Stimulated activated CD4-positive, alpha-beta T cell treated with anti-CD3 and anti-CD28 coated beads, Interleukin-12 subunit alpha, Interleukin-12 subunit beta, amount 100 ng/mL, for 48 hours (primary cell): ENCODE data around the gene OPCML.

Experiments used
- DNase-seq, 3 donors: peaks; one replicate each; pipeline ENCODE4 v3.0.0-alpha.2; 2020; ENCODE audit warnings: low read depth in 2 of 3, low spot score in 1 of 3

Gene OPCML

GRCh38 chr11:133531971-133532651 is at the start of gene OPCML:
Gene OPCML (minus strand): TSS chr11:133532501.
- no peak for DNase-seq

DNA sequence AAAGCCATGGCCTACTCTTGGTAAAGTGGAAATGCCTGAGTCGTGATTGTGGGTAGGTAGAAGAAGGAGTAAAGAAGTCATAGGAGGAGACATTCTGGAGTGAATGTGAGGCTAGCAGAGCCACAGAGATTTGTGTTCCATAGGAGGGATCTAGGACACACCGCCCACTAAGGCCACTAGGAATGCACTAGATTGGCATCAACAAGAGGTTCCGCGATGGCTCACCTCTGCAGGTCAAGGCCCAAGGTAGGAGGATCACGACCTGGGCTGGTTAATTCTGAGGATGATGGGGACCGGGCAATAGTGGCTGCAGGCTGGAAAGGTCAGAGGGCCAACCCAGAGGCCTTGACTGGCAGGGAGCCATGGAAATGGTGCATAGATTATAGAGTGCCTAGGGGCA is 48.8 kb upstream of the OPCML start:
- no peak for DNase-seq

DNA sequence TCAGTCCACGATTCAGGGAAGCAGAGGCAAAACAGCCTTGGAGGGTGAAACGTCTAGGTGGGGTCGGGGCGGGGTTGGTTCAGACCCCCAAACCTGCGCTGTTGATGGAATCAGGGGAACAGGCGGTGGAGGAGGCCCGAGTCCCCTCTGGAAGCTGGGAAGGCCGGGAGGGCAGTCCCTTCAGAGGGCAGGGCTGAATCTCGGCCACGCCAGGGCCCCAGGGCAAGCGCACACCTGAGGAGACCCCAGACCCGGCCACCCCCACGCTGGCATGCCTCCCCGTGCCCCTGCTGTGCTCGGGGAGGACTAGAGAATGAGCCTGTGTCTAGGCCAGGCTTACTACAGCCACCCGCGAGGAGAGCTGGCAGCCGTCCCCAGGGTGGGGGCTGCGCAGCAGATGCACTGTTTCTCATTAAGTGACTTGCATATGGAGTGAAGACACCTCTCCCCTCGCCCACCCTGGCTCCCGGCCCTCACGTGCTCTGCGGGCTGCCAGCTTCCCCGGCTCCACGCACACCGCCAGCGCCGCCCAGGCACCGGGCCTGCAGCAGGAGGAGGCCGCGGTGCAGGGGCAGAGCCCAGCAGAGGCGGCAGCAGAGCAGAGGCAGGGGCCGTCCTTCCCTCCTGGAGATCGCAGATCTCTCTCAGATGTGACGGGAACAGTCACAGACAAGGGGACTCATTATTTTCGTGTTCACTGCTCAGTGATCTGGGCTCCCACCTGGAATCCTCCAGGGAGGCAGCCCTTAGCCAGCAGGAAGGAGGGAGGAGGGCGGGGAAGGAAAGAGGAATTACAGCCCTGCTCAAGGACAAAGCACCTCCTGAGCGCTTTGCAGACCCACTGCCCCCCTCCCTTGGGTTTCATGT is 47.1 kb upstream of the OPCML start:
- no peak for DNase-seq

DNA sequence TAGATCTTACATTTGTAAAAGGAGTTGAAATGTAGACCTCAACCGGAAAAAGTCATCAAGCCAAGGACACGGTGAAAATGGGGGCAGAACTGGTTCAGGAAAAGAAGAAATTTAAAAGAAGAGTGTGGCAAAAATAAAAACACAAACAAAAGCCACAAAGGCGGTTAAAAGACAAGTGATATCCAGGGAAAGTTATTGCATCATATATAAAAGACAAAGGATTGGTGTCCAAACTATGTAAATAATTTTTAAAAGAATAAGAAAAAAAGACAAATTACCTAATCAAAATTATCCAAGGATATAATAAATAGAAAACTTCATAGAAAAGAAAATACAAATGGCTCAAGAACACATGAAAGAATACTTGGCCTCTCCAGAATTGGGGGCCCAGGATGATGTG is 45.1 kb upstream of the OPCML start:
- DNase-seq: no peak

DNA sequence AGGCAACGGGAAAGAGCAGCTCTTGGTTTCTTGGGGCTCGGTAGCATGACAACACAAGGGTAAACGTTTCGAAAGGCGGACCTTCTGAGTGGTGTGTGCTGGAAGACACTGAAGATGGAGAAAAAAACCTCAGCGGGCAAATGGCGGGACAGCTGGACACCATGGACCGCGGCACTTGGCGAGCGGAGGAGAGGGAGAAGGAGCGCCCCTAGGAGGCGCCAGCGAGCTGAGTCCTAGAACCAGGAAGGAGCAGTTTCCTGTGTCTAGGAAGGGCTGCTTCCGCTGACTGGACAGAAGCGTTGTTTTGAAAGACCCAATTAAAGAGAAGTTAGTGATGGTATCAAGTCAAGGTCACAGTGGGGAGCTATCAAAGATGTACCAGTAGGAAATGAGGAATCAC is 44.0 kb upstream of the OPCML start:
- DNase-seq: no peak

- DNase-seq: no peak
Measured at GRCh38 chr11:133573081-133573480, 40.8 kb upstream of the OPCML start.

DNA sequence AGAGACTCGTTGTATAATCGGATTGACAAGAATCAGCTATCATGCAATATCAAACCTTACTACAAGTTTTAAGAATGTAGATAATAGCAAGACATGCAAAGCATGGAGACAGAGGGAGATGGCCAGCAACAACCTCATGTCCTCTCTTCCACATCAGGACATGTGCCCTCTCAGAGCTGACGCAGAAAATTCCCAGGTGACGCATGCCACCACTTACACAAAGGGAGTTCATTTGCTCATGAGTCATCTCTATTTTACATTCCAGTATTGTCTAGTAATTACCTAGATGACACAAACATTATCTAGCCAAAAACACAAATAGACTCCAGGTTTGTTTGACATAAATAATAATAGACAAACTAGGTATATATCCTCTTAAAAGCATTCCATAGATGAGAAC is 38.1 kb upstream of the OPCML start:
- DNase-seq: no peak

- DNase-seq: no peak
Measured at GRCh38 chr11:133563505-133564025, 31.3 kb upstream of the OPCML start.

DNA sequence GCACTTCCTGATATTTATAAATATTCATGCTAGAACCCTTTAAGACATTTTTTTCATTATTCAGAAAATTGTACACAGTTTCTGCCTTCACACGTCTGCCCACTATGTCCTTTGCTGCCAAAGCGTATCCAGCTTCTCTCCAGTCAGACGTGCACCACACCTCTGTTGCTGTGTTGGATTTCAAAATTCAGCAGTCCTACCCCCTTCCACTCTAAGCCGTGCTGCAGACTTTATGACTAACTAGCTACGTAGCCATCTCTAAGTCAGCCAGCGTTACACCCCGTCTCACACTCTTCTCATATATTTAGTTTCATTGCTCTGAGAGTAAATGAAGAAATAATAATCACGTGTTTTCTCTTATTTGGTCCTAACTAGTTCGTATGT is 28.2 kb upstream of the OPCML start:
- DNase-seq: no peak

DNA sequence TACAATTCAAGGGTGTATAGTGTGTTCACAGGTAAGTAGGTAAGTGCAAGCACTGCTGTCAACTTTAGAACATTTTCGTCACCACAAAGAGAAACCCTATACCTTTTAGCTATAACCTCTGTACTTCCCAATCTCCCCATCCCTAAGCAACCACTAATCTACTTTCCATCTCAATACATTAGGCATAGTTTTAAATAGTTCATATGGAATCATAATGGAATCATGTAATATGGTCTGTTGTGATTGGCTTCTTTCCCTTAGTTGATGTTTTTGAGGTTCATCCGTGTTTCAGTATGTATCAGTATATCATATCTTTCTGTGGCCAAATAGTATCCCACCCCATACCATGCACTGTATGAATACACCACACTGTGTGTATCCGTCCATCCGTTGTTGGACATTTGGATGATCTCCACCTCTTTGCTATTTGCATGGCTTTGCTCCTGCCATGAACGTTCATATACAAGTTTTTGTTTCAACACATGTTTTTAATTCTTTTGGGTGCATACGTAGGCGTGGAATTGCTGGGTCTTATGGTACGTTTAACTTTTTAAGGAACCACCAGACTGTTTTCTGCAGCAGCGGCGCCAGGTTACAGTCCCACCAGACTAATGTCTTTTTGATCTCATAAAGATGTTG is 27.7 kb upstream of the OPCML start:
- no peak for DNase-seq

DNA sequence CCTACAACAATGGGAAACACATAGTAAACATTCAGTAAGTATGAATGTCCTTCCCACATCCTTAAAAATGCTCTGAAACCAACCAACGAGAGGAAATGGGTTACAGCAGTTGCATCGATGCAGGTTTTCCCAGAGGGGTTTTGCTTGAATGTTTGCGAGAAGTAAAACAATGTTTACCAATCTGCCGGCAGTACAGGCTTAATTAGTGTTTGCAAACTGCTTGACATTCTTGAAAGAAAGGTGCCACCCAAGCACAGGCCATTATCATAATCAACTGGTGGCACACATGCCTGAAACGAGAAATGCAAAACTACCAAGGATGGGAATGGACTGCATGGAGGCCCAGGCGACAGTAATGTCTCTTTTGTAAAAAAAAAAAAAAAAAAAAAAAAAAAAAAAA is 27.1 kb upstream of the OPCML start:
- no peak for DNase-seq

DNA sequence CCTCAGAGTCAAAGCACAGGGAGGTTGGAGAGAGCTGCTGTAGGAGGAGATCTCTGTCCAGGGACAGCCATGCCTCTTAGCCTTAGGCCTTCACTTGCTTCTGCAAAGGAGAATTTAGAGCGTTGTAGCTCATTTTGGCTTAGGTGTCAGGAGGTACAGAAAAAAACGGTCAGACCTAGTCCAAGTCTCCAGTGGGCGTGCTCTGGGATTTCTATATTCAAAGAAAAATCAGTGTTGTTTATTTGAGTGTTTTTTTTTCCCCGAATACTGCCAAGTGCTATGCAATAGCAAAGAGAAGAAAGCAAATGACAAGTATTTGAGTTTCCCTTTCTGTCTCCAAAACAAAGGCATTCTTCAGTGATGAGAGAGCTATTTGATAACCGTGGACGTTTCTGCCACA is 22.7 kb upstream of the OPCML start:
- no peak for DNase-seq

DNA sequence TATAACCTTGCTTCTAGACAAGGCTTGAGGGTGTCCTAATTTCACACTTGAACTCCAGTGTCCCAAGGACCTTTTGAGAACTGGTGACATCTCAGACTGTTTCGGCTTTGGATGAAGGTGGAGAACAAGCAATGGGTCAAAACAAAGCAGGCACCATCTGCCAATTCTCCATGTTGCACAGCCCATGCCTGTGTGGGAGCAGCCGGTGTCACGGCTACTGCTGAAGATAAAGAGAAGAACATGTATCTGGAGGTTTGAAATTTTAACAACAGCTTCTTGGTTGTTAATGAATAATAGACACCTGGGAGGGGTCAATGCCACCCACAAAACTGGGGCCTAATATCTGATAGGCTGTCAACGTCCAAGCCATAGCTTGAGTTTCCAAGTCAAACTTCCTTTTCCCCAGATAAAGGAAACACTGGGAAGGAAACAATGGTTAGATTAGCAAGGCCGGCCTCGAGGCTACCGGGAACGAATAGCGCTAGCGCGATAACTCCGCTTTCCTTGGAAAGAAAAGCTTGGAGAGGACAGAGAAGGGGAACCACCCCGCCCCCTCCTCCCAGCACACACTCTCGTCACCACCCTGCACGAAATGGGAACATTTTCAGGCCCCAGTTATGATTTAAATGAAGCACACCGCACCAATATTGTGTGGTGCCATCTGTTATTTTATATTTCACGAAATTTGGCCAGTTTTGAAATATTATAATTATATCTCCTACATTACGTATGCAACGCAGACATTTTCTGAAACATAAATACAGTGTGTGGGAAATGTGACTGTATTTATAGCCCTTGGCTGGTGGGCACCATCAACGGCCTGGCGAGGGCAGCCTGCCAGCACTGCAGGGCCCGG is 21.8 kb upstream of the OPCML start:
- DNase-seq: no peak

- no peak for DNase-seq
Measured at GRCh38 chr11:133552938-133553337, 20.6 kb upstream of the OPCML start.

- no peak for DNase-seq
Measured at GRCh38 chr11:133551064-133551463, 18.8 kb upstream of the OPCML start.

GRCh38 chr11:133549826-133550225 is 17.5 kb upstream of the OPCML start:
- DNase-seq: no peak

GRCh38 chr11:133548641-133549040 is 16.3 kb upstream of the OPCML start:
- no peak for DNase-seq

DNA sequence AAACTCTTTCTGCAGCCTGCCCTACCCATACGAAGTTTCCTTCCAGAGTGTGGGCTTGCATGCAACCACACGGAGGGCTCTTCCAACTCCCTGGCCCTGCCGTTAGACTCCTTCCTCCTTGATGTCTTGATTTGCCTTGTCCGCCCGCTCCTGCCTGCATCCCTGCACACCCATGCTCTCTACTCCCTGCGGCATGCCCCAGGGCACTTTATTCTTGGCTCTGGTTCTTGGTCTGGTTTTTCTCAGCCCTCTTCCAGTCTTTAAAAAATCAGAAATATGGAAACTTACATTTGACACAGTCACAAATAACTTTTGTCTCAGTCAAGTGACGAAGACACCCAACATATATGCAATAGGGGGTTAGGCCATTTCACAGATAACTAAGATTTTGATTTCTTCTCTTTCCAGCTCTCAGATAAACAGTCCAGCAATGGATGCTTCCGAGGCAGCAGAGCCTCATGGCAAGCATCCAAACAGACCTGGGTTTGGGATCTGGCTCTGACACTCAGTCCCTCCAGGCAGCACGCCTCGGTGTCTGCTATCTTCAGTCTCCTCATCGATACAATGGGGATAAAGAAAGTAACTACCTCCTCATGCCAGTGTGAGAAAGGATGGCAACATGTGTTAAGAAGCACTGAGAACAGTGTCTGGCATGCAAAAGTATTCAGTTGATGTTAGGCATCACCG is 15.7 kb upstream of the OPCML start:
- DNase-seq: no peak

- no peak for DNase-seq
Measured at GRCh38 chr11:133545199-133545803, 13.0 kb upstream of the OPCML start.

GRCh38 chr11:133541720-133542095 is 9.4 kb upstream of the OPCML start:
- no peak for DNase-seq
